AG09319 (cell line): ENCODE measurements around the gene TMEM178B.

ENCODE experiments used
- DNase-seq: peaks from one replicate; pipeline ENCODE4 v3.0.0-alpha.2; 2010; ENCODE audit warnings: low read depth; ENCODE audit errors: extremely low read depth
- CTCF ChIP-seq: IDR thresholded peaks from 2 replicates; pipeline ENCODE4 v1.5.1; 2011; ENCODE audit warnings: low read depth, mild to moderate bottlenecking, inconsistent platforms, low read length, moderate library complexity

TMEM178B gene

DNA sequence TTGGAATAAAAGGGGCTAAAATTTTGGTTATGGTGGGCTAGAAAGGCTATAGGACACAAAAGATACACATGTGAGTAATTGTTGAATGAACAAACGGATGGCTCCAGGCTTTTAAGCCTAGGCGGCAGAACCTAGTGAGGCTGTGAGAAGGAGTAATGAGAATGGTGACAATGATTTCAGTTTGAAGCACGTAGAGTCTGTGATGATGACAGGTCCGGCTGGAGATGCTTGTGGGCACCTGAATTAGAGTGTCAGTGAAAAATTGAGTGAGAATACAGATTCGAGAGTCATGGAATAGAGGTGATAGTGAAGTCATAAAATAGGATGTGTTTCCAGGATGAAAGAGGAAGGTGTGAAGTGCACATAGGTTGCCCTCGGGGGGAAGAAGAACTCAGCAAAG is 170.6 kb downstream of the TMEM178B start:
- no peak for DNase-seq
- TF ChIP-seq CTCF: no peak

GRCh38 chr7:141246426-141246825 is 172.6 kb downstream of the TMEM178B start:
- DNase-seq: no peak
- no peak for TF ChIP-seq CTCF

DNA sequence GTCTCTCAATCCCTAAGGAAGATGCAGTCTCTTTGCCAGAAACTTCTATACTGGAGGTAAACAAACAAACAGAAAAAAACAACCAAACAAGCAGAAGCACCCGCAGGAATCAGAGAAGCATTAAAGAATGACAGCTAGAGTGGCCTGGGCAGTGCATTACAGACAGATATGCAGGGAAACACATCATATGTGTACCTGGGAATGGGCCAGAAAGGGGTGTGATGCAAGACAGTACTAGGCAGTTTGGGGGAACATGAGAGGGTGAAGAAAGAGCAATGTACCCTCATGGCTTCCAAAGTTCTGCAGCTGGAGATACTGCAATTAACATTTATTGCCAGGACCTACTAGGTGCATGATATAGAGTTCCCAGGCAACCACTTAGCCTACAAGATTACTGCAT is 177.3 kb downstream of the TMEM178B start:
- no peak for TF ChIP-seq CTCF
- DNase-seq: no peak

DNA sequence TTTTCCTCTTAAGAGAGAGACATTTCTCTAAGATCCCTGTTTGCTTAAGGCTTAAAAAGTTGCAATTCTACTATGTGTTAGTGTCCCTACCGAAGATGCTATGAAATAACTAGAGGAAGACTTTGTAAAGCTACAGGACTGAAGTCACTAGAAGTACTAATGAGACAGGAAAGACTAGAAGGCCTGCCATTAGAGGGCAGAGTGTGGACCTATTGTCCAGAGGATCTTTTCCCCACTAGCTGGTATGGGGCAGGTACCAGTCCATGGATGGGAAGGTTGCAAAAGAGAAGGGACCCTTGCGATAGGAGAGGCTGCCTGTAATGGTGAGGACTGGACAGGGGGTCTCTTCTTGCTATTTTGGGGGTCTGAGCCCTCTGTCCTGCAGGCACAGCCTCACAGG is 178.1 kb downstream of the TMEM178B start:
- no peak for TF ChIP-seq CTCF
- DNase-seq: no peak

GRCh38 chr7:141257597-141257996 is 183.7 kb downstream of the TMEM178B start:
- DNase-seq: no peak
- TF ChIP-seq CTCF: no peak

- TF ChIP-seq CTCF: no peak
- no peak for DNase-seq
Measured at GRCh38 chr7:141258559-141258958, 184.7 kb downstream of the TMEM178B start.

GRCh38 chr7:141262101-141263090 is 188.5 kb downstream of the TMEM178B start:
- DNase-seq: no peak
- TF ChIP-seq CTCF: no peak; the same call in 1 of the 2 replicates
